Measurements from ENCODE around the gene PPIL6. TPM values are rescaled to one million over a fixed set of nuclear protein-coding genes. Genes with fewer than 3 reads are reported as not detected.

PPIL6 gene
- total RNA-seq, 8 experiments from 2014 or later, result 0.87 to 22.4 (median 4.6) TPM

DNA sequence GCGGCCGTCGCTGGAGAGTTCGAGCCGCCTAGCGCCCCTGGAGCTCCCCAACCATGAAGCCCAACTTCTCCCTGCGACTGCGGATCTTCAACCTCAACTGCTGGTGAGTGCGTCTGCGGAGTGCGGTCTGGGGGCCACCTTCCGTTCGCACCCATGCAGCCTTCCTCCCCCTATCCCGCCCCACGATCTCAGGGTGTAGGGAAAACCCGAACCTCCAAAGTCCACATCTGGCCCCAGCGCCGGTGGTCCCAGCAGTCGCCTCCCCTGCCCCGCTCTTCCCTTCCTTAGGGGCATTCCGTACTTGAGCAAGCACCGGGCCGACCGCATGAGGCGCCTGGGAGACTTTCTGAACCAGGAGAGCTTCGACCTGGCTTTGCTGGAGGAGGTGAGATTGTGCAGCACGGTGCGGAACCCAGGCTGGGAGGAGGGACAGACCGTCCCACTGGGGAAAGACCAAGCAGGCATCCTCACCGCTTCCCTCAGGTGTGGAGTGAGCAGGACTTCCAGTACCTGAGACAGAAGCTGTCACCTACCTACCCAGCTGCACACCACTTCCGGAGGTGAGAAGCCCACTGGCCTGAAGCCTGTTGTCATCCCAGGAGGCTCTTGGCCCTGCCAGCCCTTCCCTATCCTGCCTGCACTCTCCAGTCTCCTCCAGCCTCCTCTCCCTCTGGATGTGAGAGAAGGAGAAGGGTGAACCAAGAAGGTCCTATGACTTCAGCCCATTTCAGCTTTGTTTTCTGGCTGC lies 815 bp upstream of the PPIL6 start:
- peaks cover 7 to 13% of the 10 kb centered on the region in 2 donors for H3K4me1 ChIP-seq (replicated peaks in 1 of 2)
- WGBS, 10 experiments, result 0 to 40% (median 1%) methylated on average over 1 to 8 of the region's 31 CpGs; no CpG with 5 or more reads in 4 of the 10 experiments
- ATAC-seq (replicated peaks in 6 of 8), result peak; percentile 30 to 52 (median 36)
- peak overlapping the region in 1 of 2 donors; percentile 49 for H3K27ac ChIP-seq
- peak overlapping the region; percentile 45 to 78 (median 70) for H3K4me3 ChIP-seq
- in situ Hi-C loops (cut with MboI; ENCODE audit: low pct_unique_long_range_greater_than_20kb in 2 of 9, low sequenced_read_pairs in 9 of 9, unreplicated experiment in 9 of 9), result no loop called here

DNA sequence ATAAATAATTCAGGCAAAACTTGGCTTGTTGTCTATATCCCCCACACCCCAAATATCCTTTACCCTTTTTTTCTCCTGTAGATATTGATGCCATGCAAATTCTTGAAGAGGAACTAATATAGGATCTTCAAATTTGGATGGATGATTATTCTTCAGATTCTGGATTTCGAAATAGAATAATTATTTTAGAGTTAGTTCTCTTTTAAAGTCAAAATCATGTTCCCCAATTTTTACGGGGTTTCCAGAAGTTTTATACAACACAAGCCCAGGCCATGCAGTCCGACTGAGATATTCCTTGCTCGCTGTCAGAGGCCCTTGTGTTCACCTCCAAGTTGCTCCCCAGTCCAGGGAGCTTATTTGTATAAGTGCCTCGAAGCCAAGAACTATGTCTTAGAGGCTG lies 4.4 kb downstream of the PPIL6 start:
- H3K27ac ChIP-seq, result no peak overlapping the region
- in situ Hi-C loops (cut with MboI; ENCODE audit: low pct_unique_long_range_greater_than_20kb in 2 of 9, low sequenced_read_pairs in 9 of 9, unreplicated experiment in 9 of 9), result no loop called here
- 70 to 100% (median 94%) methylated on average over 1 to 5 of the region's 5 CpGs for WGBS, 10 experiments
- H3K4me1 ChIP-seq (replicated peaks in 1 of 2), result peaks cover 8 to 12% of the 10 kb centered on the region in 2 donors
- ATAC-seq (replicated peaks in 6 of 8), result no peak
- H3K4me3 ChIP-seq, result no peak overlapping the region

DNA sequence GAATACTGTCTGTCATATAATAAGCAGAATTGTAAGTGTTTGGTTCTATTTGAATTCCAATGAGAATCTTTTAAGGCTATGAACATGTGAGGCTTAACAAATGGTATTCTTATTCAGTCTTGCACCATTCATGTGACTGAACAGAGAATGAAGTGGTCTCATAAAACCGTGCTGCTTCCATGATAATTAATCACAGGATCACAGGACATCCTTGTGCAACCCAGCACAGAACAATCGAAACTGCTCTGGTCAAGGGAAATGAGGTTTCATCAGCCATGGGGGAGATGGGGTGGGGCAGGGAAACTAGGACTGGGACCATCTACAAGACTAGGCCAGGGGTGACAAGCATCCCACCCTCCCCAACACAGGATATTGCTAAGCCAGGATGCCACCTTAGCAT lies 6.0 kb downstream of the PPIL6 start:
- ATAC-seq (replicated peaks in 6 of 8), result peak in 5 of 8 experiments; percentile 64 to 86 (median 67)
- 25 to 50% (median 43%) methylated on average over 1 to 2 of the region's 2 CpGs; no CpG with 5 or more reads in 7 of the 10 experiments for WGBS, 10 experiments
- in situ Hi-C loops (cut with MboI; ENCODE audit: low pct_unique_long_range_greater_than_20kb in 2 of 9, low sequenced_read_pairs in 9 of 9, unreplicated experiment in 9 of 9), result no loop called here

DNA sequence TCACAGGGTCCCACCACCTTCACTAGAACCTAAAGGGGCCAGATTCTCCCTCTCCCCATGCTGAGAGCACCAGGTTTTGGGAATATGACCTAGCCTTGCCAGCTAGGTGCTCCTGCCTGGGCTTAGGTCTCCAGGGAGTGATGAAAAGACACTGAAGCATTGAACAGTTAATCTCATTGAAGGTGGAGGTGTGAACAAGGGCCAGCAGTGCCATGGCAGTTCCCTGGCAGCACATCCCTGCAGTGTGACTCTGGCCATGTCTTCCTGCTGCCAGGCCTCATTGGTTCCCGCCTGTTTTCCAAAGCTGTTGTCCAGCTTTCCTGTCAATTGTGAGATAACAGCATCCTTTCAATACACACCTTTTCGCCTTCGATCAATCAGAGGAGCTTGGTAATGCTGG lies 10.9 kb downstream of the PPIL6 start:
- H3K4me3 ChIP-seq, result no peak overlapping the region
- H3K27ac ChIP-seq, result no peak overlapping the region
- peaks cover 3 to 5% of the 10 kb centered on the region in 2 donors for H3K4me1 ChIP-seq (replicated peaks in 1 of 2)
- in situ Hi-C loops (cut with MboI; ENCODE audit: low pct_unique_long_range_greater_than_20kb in 2 of 9, low sequenced_read_pairs in 9 of 9, unreplicated experiment in 9 of 9), result no loop called here
- no peak for ATAC-seq (replicated peaks in 6 of 8)
- 70 to 100% (median 94%) methylated on average over 2 to 3 of the region's 3 CpGs; no CpG with 5 or more reads in 3 of the 10 experiments for WGBS, 10 experiments

More for the DNA sequence above, 6.0 kb downstream of the PPIL6 start:
- Histone ChIP-seq H3K4me3 (no peak overlapping the region), H3K27ac (no peak overlapping the region), H3K4me1 (replicated peaks in 1 of 2) (peaks cover 8 to 10% of the 10 kb centered on the region in 2 donors)

DNA sequence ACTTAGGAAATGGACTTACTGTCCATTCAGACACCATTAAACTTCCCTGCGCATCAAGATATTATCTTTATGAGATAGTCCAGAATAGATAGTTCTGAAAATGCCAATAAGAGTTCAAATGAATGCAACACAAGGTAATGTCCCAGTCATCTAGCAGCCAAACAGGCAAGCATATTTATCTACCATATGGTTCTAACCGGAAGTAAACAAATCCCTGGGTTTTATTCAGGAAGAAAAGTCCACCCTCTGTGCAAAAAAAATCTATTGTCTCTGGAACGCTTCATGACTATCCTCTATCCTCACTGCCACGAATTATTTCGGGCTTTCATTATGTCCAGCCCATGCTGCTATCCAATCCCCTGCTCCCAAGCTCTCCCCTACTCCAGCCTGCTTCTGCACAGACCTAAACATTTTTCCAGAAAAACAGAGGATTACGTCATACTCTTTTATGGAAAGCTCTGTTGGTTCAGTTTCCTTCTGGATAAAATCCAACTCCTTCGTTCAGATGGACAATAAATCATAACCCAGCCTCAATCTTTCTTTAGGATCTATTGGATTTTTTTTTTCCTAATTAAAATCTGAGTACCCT lies 11.4 kb downstream of the PPIL6 start:
- H3K27ac ChIP-seq, result no peak overlapping the region
- ATAC-seq (replicated peaks in 6 of 8), result peak; percentile 22 to 84 (median 60)
- H3K4me3 ChIP-seq, result no peak overlapping the region
- WGBS, 10 experiments, result 0 to 88% (median 63%) methylated on average over 3 to 7 of the region's 7 CpGs
- no peaks in the 10 kb centered on the region for H3K4me1 ChIP-seq (replicated peaks in 1 of 2)
- in situ Hi-C loops (cut with MboI; ENCODE audit: low pct_unique_long_range_greater_than_20kb in 2 of 9, low sequenced_read_pairs in 9 of 9, unreplicated experiment in 9 of 9), result no loop called here

DNA sequence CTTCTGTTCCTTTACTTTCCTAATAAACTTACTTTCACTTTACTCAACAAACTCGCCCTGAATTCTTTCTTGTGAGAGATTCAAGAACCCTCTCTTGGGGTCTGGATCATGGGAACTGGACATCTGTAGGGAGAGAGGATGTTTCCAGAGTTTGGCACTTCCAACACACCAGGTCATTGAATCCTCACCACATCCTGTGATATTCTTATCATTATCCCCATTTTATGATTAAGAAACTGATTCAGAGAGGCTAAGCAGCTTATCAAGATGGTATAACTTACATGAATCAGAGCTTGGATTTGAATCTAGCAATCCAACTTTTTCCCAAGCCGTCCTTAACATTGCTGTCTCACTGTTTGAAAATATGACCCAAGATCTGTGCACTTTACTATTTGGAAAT lies 15.5 kb downstream of the PPIL6 start:
- H3K27ac ChIP-seq, result no peak overlapping the region
- WGBS, 10 experiments, result 67 to 100% (median 100%) methylated on average over 1 to 2 of the region's 2 CpGs; no CpG with 5 or more reads in 4 of the 10 experiments
- H3K4me3 ChIP-seq, result no peak overlapping the region
- in situ Hi-C loops (cut with MboI; ENCODE audit: low pct_unique_long_range_greater_than_20kb in 2 of 9, low sequenced_read_pairs in 9 of 9, unreplicated experiment in 9 of 9), result loop anchor here in 3 of 9 experiments (25.0 kb wide), 2 partner anchors 238 to 888 kb away; no protein-coding TSS in a partner anchor
- no peaks in the 10 kb centered on the region for H3K4me1 ChIP-seq (replicated peaks in 1 of 2)
- no peak for ATAC-seq (replicated peaks in 6 of 8)

DNA sequence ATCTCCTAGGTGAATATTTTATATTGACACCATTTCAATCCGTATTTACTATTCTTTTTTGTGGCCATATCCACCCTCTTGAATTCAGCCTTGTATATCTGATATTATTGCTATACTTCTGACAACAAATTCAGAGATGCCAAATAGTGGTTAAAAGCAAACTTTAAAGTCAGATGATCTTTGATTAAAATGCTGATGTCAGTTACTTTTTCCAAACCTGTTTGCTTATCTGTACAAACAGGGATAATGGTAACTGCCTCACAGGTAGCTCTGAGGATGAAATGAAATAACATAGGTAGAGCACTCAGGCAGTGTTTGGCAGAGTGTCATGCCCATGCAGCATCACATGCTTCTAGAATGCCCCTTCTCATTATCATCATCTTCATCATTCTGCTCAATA lies 19.2 kb downstream of the PPIL6 start:
- WGBS, 10 experiments, result 83 to 100% (median 100%) methylated on average over 1 of the region's 1 CpG; no CpG with 5 or more reads in 2 of the 10 experiments
- H3K4me3 ChIP-seq, result no peak overlapping the region
- no peak overlapping the region for H3K27ac ChIP-seq
- no peaks in the 10 kb centered on the region for H3K4me1 ChIP-seq (replicated peaks in 1 of 2)
- in situ Hi-C loops (cut with MboI; ENCODE audit: low pct_unique_long_range_greater_than_20kb in 2 of 9, low sequenced_read_pairs in 9 of 9, unreplicated experiment in 9 of 9), result loop anchor here in 3 of 9 experiments (25.0 kb wide), 2 partner anchors 234 to 884 kb away; no protein-coding TSS in a partner anchor
- ATAC-seq (replicated peaks in 6 of 8), result no peak

DNA sequence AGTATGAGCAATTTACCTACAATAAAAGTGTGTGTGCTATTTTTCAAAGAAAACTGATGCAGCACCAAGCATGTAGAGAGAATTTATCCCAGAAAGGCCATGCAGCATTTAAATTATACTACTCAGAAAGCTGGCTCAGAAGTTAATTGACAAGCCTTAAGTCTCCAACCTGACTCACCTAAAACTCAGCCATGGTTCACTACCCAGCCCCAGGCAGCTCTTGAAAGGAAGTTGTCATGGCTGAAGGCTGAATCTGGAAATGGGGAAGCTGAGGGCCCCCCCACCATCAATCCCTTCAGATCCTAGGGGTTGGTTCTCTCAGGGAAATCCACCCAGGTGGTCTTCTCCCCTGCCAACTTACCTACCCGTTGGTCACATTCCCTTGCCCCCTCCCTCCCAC lies 19.7 kb downstream of the PPIL6 start:
- H3K4me3 ChIP-seq, result no peak overlapping the region
- in situ Hi-C loops (cut with MboI; ENCODE audit: low pct_unique_long_range_greater_than_20kb in 2 of 9, low sequenced_read_pairs in 9 of 9, unreplicated experiment in 9 of 9), result loop anchor here in 3 of 9 experiments (25.0 kb wide), 2 partner anchors 233 to 883 kb away; no protein-coding TSS in a partner anchor
- no peaks in the 10 kb centered on the region for H3K4me1 ChIP-seq (replicated peaks in 1 of 2)
- WGBS, 10 experiments, result 0 to 75% (median 60%) methylated on average over 1 of the region's 1 CpG; no CpG with 5 or more reads in 5 of the 10 experiments
- no peak overlapping the region for H3K27ac ChIP-seq
- ATAC-seq (replicated peaks in 6 of 8), result no peak

DNA sequence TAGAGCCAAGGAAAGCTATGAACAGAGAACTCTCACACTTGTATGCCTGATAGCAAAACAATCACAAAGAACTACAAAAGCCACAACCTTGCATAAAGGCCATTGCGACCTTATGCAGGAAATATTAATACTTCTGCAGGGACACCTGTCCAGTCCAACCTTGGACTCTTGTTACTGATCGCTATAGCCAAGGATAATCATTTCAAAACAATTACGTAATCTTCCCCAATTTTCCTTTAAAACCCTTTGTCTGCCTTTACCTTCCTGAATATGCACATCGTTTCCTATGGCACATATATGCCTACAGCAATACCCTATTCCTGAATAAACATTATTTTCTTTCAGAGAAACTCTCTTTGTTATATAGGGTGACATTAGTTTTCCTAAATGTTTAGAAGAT lies 22.8 kb downstream of the PPIL6 start:
- ATAC-seq (replicated peaks in 6 of 8), result no peak
- H3K4me1 ChIP-seq (replicated peaks in 1 of 2), result no peaks in the 10 kb centered on the region
- in situ Hi-C loops (cut with MboI; ENCODE audit: low pct_unique_long_range_greater_than_20kb in 2 of 9, low sequenced_read_pairs in 9 of 9, unreplicated experiment in 9 of 9), result loop anchor here in 3 of 9 experiments (25.0 kb wide), 2 partner anchors 230 to 880 kb away; no protein-coding TSS in a partner anchor
- H3K4me3 ChIP-seq, result no peak overlapping the region
- WGBS, 10 experiments, result 58 to 100% (median 86%) methylated on average over 1 to 4 of the region's 4 CpGs
- no peak overlapping the region for H3K27ac ChIP-seq

DNA sequence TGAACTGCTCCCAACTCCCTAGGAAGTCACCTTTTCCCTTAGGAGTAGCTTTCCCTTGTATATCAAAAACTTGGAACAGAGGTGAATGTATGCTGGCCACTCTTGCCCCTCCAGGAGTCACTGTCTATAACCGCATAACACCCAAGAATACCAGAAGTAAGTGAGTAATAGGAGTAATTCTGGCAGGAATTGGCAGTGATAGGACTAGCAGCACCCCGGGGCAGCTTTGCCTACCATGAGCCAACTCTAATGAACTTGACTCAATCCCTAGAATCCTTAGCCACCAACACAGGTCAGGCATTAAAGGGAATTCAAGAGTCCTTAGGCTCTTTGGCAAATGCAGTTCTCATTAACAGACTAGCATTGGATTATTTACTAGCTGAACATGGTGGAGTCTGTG lies 29.4 kb downstream of the PPIL6 start:
- no peak for ATAC-seq (replicated peaks in 6 of 8)
- WGBS, 10 experiments, result 60 to 100% (median 79%) methylated on average over 1 to 2 of the region's 2 CpGs; no CpG with 5 or more reads in 5 of the 10 experiments
- H3K4me1 ChIP-seq (replicated peaks in 1 of 2), result no peaks in the 10 kb centered on the region
- H3K27ac ChIP-seq, result no peak overlapping the region
- in situ Hi-C loops (cut with MboI; ENCODE audit: low pct_unique_long_range_greater_than_20kb in 2 of 9, low sequenced_read_pairs in 9 of 9, unreplicated experiment in 9 of 9), result loop anchor here in 3 of 9 experiments (25.0 kb wide), 2 partner anchors 224 to 874 kb away; no protein-coding TSS in a partner anchor
- H3K4me3 ChIP-seq, result no peak overlapping the region

DNA sequence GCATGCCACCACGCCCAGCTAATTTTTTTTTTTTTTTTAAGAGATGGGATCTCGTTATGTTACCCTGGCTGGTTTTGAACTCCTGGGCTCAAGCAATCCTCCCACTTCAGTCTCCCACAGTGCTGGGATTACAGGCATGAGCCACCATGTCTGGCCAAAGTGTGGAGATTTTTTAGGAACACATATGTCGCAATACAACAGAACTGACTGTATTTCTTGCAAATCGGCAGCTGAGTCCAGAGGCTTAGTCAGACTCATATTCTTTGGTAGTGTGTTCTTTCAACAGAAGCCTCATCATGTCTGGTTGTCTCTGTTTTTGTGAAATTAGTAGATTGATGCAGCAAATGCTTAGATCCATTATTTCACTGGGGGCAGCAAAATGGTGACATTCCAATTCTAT lies 34.2 kb downstream of the PPIL6 start:
- no peak overlapping the region for H3K27ac ChIP-seq
- WGBS, 10 experiments, result 40 to 98% (median 79%) methylated on average over 1 to 4 of the region's 4 CpGs; no CpG with 5 or more reads in 1 of the 10 experiments
- no peaks in the 10 kb centered on the region for H3K4me1 ChIP-seq (replicated peaks in 1 of 2)
- ATAC-seq (replicated peaks in 6 of 8), result peak in 2 of 8 experiments; percentile 52 to 81
- no peak overlapping the region for H3K4me3 ChIP-seq
- in situ Hi-C loops (cut with MboI; ENCODE audit: low pct_unique_long_range_greater_than_20kb in 2 of 9, low sequenced_read_pairs in 9 of 9, unreplicated experiment in 9 of 9), result loop anchor here in 3 of 9 experiments (25.0 kb wide), 2 partner anchors 219 to 869 kb away; no protein-coding TSS in a partner anchor

DNA sequence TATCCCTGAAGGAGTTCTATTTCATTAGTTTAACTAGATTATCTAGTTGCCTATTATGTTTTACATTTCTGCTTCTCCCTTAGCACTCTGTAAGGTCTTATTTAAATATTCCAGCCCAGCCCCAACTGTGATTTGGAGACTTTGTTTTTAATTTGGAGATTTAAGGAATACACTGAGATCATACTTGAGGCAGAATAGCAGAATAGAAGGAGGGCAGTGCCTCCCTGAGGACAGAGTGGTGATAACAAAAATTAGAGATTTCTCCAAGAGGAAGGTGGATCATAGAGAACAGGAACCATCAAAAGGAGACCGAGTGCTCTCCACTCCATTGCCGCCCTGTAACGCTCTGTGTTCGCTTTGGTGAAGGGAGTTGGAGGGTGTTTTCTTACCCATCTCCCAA lies 43.4 kb downstream of the PPIL6 start:
- peak in 3 of 8 experiments; percentile 77 to 98 (median 96) for ATAC-seq (replicated peaks in 6 of 8)
- in situ Hi-C loops (cut with MboI; ENCODE audit: low pct_unique_long_range_greater_than_20kb in 2 of 9, low sequenced_read_pairs in 9 of 9, unreplicated experiment in 9 of 9), result loop anchor here in 4 of 9 experiments (25.0 kb wide), 1 partner anchor 210 kb away; no protein-coding TSS in a partner anchor
- WGBS, 10 experiments, result 24 to 100% (median 93%) methylated on average over 1 to 4 of the region's 4 CpGs; no CpG with 5 or more reads in 3 of the 10 experiments

More for the DNA sequence above, 43.4 kb downstream of the PPIL6 start:
- no peak overlapping the region for H3K27ac ChIP-seq
- H3K4me1 ChIP-seq (replicated peaks in 1 of 2), result no peaks in the 10 kb centered on the region
- no peak overlapping the region for H3K4me3 ChIP-seq
